HG03565 (cell line): ENCODE data around the gene ELAVL2.

Experiments
- ATAC-seq: cut with Tn5 transposase; IDR thresholded peaks from one replicate; pipeline ENCODE4 v1.9.1; 2021; ENCODE audit warnings: mild to moderate bottlenecking, moderate library complexity; ENCODE audit not compliant: unreplicated experiment

ELAVL2 gene

DNA sequence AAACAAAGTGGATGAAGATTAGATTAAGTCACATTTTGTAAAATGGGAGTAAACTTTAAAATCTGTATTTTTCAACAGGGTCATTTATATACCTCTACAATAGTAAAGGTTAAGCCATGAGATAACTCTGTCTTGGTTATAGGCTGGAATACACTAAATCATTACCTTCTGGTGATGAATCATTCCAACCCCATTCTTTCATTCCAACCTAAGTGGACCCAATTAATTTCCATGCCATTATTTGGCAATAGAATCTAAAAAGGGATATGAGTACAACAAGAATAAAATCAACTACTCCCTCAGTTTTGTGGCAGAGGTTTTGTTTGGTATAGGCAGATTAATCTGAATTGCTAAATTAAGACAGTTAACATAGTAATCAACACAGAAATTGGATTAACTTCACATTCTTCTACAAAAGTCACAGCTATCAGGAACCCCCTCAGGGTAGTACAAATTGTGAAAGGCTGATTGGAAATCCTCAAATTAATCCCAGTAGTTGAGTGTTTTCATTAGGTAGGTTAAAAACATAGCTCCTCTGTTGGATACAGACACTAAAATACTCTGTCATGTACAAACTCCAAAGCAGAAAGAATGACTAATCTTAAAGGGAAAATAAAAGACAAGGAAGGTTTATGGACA lies 54.2 kb downstream of the ELAVL2 start:
- ATAC-seq = no peak

DNA sequence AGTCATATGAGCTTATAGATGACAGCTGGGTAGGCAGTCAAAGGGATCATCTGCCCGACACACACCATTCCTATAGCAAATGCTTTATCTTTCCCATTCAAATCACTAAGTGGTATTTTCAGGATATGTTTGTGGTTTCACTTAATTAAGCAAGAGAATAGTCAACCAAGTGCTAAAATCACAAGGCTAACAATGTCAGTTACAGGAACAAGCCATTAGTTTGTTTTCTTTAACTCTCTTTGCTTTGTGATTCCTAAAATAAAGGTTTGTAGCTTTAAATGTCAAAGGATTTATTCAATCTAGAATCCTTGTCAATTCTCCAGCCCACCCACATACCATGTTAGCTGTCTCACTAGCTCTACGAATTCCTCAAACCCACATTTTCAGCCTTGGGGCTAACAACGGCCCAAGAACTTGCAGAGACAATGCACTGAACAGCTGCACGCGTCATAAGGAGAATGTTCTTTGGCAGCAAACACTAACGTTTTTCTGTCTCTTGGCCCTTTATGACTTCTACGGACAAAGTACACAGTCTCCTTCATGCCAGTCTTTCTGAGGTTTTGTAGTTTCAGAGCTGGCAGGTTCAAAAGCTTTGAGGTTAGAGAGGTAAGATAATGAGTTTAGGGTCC lies 56.6 kb downstream of the ELAVL2 start:
- no peak for ATAC-seq

DNA sequence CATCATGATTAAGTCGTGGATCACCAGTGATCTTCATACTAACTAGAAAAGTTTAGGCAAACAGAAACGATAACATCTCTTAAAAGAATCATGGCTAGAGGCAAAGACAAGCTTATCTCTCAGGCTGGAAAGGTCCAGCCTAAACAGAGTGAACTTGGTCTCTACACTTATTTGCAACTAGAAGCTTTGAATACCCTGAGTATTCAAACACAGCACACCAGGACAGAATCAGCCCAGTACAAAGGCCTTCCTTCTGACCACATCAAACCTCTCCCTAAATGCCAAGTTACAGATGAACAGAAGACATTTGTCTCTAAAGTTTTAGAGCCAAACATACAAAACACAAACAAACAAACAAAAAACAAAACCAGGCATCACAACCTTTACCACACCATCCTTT lies 57.2 kb downstream of the ELAVL2 start:
- ATAC-seq = no peak

DNA sequence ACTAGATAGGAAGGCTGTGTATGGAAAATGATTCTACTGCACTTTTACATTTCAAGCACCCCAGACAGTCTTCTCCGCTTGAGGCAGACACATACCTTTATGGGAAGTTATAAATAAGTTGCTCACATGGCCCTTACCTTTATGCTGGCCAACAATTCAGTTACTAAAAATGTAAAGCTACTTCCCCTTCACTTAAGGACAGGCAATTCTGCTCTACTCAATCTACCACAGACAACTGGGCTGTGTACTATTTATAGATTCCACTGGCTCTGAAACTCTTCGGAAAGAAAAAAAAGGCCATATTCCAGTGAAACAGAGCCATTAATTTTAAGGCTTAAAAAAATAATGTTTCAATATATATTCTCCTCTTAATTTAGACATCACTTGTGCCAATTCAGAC lies 59.4 kb downstream of the ELAVL2 start:
- no peak for ATAC-seq

DNA sequence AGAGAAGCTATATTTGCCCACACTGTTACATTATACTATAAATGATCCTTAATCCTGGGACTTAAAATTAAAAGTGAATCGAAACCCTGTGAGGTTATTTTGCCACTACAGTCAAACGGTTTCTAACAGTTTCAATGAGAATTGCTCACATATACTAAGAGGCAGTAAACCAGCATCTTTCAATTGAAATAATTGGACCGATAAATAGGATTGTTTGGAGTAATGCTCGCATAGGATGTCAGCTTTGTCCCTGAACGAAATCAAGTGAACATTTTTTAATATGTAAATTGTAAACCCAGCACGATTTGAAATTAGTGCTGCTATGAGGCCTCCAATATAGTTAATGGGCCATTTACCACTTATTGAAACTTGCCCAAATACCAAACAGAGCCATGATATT lies 60.5 kb downstream of the ELAVL2 start:
- ATAC-seq = no peak

DNA sequence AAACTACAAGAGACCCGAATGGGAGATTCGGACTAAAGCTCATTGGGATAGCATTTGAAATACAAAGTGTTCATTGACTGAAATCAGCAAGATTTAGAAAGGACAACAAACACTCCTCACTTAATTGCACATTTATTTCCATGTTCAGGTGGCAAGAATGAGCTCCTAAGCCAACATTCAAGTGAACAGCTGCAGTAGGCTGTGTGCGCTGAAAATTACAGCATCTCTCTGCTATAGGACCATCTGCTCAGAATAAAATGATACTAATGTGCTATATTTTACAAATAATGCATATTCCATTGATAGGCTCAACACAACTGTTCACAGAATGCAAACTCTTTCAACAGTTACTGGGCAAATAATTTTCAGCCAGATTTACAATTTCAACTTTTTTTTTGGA lies 61.8 kb downstream of the ELAVL2 start:
- ATAC-seq = no peak

DNA sequence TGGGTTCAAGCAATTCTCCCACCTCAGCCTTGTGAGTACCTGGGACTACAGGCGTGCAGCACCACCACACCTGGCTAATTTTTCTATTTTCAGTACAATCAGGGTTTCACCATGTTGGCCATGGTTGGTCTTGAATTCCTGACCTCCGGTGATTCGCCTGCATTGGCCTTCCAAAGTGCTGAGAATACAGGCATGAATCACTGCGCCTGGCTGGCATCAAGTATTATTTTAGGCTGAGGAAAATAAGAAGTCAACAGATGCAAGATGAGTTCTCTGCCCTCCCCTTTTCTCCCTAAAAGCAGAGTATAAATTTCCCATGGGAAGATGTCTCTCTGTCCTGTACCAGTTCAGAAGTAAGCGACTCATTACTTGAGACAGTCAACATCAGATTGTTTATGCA lies 71.5 kb downstream of the ELAVL2 start:
- no peak for ATAC-seq

DNA sequence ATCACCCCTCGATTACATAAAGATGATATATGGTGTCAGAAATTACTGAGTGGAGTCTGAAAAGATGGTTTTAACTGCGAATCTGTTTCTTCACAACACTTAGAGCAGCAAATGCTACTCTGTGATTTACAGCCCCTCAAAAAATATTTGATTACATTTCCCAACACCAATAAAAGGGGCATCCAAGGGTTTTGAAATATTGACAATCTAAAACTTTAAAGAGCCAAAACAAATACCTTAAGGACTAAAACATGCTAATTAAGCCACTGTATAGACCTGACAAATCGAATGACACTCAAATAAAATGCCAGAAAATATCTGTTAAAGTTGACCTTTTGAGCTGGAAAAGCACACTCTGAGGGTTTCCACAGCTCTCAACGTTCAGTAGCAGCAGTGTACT lies 73.2 kb downstream of the ELAVL2 start:
- no peak for ATAC-seq

DNA sequence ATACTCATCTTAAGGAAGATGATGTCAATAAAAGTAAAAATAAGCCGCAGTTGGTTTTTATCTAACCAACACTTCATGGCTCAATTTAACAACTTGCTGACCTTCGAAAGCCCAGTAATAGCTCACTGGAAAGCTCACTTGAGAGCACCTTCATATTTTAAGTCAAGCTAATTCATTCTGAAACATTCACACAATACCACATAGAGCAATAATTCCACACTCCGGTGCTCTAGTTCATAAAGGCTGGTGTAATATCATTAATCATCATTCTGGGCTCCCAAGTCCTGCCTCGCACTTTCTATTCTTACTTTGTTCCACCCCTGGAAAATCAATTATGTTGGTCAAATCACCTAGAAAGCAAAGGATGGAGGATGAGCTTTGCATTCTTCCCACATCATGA lies 74.4 kb downstream of the ELAVL2 start:
- ATAC-seq = no peak

DNA sequence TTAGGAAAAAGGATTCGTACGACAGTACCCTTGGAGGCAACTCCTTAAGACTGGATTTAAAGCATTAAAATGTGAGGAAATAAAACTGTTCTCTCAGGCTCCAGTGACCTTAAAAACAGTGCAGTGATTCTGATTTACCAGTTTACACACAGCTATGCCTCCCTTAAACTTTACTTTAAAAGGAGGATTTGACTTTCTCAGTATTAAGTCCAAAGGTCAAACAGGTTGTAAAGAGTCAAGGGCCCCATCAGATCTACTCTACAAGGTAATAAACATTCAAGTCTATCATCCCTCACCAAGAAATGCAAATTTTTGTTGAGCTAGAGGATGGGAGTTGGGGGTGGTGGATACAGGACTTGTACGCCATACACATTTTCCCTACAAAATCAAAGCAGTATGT lies 75.2 kb downstream of the ELAVL2 start:
- no peak for ATAC-seq

DNA sequence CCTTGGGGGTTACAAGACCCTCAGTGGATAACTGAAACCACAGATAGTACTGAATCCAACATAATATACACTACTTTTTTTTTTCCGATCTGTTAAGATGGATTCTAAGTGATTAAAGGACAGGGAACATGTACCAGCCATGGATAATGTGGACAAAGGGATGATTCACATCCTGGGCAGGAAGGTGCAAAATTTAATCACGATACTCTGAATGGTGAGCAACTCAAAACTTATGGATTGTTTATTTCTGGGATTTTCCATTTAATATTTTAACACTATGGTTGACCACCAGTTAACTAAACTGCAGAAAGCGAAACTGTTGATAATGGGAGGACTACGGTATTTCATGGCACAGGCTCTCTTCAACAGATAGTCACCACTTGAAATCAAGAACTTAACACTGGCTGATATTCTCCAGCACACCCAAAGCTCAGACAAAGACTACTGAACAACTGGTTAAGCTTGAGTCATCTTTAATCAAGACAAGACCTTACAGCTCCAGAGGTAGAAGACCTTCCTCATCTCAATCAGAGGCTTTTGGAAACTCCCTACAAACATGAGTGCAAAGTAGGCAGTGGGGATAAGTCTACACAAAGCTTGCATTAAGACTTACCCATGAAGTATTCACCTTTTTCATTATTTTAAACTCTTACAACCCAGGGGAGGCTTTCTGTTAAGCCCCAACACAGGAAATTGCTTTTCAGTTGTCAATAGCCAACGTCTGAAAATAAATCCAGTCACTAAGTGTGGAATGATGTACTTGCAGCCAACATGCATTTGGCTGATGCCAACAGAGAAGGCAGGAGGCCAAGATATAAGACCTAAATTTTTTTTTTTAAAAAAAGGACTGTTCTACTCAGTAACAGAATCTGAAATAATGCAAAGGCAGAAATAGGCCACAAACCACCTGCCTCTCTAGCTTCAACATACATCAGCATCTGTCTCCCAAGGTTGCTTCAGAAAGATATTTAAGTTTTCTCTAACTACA lies 78.7 kb downstream of the ELAVL2 start:
- ATAC-seq = no peak

DNA sequence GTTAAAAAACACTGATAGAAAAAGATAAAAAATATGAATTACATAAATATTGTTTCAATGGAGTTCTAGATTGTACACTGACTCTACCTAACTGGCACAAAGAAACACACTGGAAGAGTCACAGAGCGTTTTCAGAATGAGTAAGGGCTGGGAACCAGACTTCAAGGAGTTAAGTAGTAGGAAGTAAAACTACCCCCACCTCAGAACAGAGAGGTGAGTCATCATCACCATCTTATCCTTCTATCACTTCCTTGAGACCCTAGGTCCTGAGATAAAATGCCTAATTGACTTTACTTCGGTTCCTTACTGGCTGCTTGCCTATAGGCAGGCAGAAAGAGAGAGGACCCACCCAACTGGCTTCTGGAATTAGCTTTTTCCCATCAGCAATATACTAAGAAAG lies 79.7 kb downstream of the ELAVL2 start:
- ATAC-seq = no peak

DNA sequence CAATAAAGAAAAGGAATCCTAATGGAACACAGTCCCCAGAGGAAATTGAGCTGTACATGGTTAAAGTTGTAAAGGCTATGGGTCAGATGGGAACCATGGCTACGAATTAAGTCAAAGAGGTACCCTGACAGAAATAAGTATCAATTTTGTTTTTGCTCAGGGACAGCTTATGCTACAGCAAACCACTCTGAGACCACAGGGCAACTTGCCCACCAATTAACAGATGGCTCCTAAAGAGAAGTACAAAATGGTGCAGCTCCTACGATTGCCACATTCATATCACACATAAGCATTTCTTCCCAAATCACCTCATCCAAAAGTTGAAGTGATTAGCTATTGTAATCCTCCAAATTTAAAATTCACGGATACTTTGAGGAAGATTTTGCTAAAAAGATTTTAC lies 83.0 kb downstream of the ELAVL2 start:
- ATAC-seq = no peak

DNA sequence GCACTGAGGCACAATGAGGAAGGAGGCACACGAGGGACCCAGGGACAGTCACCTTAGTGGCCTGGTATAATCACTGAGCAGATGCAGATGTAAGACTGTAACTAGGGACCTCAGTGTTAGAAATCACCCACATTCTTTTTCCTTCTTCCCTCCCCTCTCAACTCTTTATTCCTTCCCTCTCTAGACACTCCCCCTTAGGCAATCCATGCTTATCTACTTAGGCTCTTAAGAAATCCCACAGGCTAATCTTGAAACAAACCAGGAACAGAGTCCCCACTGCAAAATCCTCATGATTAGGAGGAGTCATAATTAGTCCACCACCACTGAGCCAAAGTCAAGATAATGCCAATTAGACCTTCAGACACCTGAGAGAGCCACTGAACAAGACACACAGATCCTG lies 84.7 kb downstream of the ELAVL2 start:
- ATAC-seq = no peak

DNA sequence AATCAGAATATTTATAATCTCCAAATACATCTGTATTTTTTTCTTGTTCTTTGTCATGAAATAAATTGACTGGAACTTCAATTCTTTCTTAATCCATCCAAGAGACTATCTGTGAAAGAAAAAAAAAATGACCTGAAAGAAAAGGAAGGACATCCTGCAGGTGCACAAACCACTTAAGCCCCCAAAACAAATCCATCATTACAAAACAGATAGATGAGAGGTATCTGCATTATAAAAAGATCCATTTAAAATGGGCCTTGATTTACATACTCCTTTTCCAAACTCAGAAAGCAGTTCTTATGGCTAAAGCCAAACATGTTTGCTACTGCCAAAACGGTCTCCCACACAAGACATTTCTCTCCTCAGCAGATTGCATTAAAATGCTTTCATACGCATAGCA lies 85.5 kb downstream of the ELAVL2 start:
- ATAC-seq = no peak

DNA sequence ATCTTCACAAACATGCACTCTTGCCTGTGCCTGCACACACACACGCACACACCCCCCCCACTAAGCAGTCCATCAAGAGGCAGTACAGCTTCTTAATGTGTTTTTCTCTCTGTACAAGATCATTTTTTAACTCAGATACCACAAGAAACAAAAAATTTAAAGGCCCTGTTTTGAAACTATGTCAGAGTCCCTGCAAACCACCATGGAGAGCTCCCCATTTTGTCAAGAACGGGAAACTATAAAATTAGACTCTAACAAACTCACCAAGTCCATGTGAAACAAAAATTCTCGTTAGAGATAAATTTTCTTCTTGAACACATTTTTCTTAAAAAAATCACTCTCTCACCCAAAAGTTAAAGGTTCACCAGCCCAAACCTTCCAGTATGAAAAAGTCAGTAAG lies 86.3 kb downstream of the ELAVL2 start:
- ATAC-seq = no peak

DNA sequence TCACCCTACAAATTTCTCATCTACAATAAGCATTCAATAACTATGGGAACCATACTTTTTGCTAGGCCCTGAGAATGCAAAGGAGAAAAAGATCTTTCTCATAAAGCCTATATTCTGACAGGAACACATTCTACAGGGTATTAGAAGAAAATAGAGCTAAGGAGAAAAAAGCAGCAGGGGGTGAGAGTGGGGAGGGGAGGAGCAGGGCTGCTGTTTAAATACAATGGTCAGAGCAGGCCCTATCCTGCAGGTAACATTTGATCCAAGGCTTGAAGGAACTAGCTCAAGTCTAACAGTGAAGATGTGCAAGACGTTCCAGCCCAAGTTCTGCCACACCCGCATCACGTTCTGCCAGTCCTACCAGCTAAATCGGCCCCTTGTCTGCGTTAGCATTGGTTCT lies 89.7 kb downstream of the ELAVL2 start:
- ATAC-seq = no peak

DNA sequence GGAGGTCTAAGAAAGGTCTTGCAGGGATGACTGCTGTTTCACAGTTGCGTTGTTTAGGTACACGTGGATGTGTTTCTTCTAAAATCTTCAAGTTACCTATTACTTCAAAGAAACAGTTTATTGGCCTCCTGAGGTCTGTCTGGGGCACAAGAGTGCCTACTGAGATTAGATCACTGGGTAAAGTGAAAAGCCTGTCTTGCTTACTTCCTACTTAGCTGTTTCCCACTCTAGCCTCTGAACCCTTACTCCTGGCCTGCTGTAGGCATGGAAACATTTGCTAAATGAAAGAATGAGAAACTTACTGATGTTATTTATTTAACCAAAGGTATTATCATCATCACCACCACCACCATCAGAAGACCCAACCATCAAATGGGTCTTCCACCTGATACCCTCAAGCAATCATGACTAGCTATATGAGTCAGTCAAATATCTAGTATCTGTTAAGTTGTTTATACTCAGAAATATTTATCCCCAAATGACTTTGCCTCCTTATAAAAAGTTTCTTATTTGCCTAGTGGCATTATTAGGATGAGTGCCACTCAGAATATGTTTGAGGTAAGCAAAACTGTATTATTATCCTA lies 92.5 kb downstream of the ELAVL2 start:
- ATAC-seq = no peak

DNA sequence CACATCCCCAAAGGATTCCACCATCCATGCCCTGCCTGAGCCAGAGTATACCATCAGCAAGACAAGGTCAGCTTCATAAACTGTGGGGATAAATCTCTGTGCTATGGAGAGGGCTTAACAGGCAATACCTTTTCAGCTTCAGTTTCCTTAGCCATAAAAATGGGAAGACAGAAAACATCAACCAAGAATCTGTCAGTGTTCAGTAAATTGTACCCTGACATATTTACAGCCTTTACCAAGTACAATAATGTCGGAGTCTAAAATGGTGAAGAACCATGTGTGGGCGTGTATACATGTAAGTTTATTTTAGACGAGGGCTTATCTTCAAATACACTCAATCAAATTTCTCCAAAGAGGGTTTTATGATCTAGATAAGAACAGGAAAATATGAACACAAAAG lies 94.7 kb downstream of the ELAVL2 start:
- no peak for ATAC-seq

DNA sequence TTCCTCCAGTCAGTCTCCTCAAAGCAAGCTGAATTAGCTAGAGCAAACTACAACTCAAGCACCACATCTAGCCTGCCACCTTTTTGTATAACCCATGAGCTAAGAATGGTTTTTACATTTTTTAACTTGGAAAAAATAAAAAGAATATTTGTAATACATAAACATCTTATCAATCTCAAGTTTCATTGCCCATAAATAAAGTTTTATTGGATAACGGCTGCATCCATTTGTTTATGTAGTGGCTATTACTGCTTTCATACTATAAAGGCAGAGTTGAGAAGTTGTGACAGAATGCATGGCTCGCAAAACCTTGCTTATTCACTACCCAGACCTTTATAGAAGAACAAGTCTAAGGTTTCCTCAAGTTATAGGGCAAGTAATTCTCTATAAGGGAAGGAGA lies 95.7 kb downstream of the ELAVL2 start:
- ATAC-seq = no peak

DNA sequence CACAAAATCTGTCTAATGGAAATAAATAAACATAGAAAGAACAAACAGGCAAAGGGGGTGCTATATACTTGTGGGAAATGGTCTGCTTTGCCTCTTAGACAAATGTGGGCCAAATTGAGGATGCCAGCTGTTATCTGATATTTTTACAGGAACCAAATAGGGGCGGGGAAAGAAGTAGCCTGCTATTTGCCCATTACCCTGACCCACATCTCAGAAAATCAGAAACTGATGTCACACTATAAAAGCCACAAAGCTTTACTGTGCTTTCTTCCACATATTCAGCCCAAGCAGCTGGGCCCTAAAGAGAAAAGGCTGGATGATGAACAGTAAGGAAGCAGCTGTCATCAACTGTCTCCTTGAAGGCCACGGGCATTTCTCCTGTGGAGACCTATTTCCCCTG lies 97.3 kb downstream of the ELAVL2 start:
- ATAC-seq = no peak
